HL-60 (cell line): ENCODE results near the gene CRYZL1.

Experiments
- DNase-seq, 2 experiments: peaks; one replicate each; pipeline ENCODE4 v3.0.0-alpha.2; 2010 to 2020; ENCODE audit warnings: low read depth in 1 of 2, low spot score in 1 of 2
- H3K27ac ChIP-seq: fragments of 250-450 bp; sonication (Bioruptor Pico); replicated peaks from 2 replicates; pipeline ENCODE4 v1.5.1; 2020; ENCODE audit warnings: mild to moderate bottlenecking, moderate library complexity
- H3K27me3 ChIP-seq: fragments of 250-450 bp; sonication (Bioruptor Pico); 2 replicates; pipeline ENCODE4 v1.5.1; 2021; ENCODE audit warnings: mild to moderate bottlenecking, moderate library complexity; ENCODE audit not compliant: insufficient read depth, poor library complexity, severe bottlenecking
- H3K4me3 ChIP-seq: replicated peaks from 2 replicates; pipeline ENCODE4 v1.5.1; 2011; ENCODE audit warnings: mild to moderate bottlenecking, control low read depth, low read length; ENCODE audit not compliant: insufficient read depth
- CTCF ChIP-seq: IDR thresholded peaks from one replicate; pipeline ENCODE4 v1.5.1; 2011; ENCODE audit warnings: low read length, control low read depth, inconsistent platforms; ENCODE audit not compliant: insufficient read depth
- GABPA ChIP-seq: IDR thresholded peaks from 2 replicates; pipeline ENCODE4 v1.6.1; 2012; ENCODE audit warnings: low read depth
- POLR2AphosphoS5 ChIP-seq: IDR thresholded peaks from 2 replicates; pipeline ENCODE4 v1.6.1; 2012; ENCODE audit warnings: low read depth
- SPI1 ChIP-seq: IDR thresholded peaks from 2 replicates; pipeline ENCODE4 v1.6.1; 2012; ENCODE audit warnings: low read depth, mild to moderate bottlenecking, borderline replicate concordance
- TF ChIP-seq, protein P1 (sequence below): IDR thresholded peaks from 2 replicates; pipeline ENCODE4 v1.6.1; 2012; ENCODE audit warnings: low read depth; ENCODE audit not compliant: insufficient replicate concordance

Gene CRYZL1

DNA sequence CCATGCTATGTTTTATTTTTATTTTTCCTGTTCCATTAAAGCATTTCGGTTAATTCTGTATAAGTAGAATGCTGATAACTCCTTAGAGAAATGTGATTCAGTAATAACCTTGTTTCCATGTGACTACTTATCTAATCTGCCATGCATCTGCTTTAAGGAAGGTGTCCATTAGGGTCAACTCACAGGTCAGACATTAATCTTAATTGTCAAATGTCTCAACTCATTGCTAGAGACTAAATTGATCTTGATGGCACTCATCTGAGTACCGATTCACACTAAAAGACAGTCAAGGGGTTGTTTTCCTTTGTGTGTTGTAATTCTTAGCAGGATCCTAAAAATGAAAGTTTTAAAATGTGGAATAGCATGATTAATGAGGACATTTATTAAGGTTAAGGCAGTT is 42.5 kb upstream of the CRYZL1 start:
- Histone ChIP-seq H3K27ac (no peak overlapping the region), H3K4me3 (no peak overlapping the region), H3K27me3 (no peaks in the 10 kb centered on the region)
- TF ChIP-seq SPI1 (no peak), CTCF (no peak), POLR2AphosphoS5 (no peak)
- TF ChIP-seq, protein P1, sequence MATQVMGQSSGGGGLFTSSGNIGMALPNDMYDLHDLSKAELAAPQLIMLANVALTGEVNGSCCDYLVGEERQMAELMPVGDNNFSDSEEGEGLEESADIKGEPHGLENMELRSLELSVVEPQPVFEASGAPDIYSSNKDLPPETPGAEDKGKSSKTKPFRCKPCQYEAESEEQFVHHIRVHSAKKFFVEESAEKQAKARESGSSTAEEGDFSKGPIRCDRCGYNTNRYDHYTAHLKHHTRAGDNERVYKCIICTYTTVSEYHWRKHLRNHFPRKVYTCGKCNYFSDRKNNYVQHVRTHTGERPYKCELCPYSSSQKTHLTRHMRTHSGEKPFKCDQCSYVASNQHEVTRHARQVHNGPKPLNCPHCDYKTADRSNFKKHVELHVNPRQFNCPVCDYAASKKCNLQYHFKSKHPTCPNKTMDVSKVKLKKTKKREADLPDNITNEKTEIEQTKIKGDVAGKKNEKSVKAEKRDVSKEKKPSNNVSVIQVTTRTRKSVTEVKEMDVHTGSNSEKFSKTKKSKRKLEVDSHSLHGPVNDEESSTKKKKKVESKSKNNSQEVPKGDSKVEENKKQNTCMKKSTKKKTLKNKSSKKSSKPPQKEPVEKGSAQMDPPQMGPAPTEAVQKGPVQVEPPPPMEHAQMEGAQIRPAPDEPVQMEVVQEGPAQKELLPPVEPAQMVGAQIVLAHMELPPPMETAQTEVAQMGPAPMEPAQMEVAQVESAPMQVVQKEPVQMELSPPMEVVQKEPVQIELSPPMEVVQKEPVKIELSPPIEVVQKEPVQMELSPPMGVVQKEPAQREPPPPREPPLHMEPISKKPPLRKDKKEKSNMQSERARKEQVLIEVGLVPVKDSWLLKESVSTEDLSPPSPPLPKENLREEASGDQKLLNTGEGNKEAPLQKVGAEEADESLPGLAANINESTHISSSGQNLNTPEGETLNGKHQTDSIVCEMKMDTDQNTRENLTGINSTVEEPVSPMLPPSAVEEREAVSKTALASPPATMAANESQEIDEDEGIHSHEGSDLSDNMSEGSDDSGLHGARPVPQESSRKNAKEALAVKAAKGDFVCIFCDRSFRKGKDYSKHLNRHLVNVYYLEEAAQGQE = no peak
- DNase-seq = no peak

DNA sequence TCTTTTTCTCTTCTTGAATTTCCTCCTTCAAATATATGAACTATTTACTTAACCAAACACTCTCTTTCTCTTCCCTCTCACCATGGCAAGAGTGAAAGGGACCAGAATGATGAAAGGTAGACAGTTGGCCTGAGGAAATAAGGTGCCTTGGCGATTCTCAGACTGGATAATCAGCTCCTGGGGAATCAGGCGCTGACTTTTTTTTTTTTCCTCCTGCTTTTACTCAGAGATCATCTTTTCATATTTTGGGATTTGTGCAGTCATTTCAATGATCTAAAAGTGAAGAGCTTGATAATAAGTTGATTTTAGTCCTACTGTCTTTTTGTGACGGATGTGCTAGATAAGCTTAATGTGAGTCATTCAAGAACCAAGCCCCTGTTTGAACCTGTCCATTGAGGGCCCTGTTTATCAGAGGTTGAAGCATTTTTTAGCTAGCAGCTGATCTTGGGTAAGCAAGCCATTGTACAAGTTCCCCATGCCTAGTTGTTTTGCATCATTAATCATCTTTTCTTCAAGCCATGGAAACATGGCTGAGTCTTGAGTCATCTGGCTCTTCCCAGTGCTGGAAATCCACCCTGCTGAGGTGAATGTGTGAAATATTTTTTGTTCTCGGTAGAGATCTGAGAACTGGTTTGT is 41.6 kb upstream of the CRYZL1 start:
- Histone ChIP-seq H3K4me3 (no peak overlapping the region), H3K27me3 (no peaks in the 10 kb centered on the region), H3K27ac (no peak overlapping the region)
- no peak for DNase-seq
- TF ChIP-seq GABPA (no peak), POLR2AphosphoS5 (no peak), CTCF (no peak), SPI1 (no peak)
- TF ChIP-seq, protein P1 = no peak

- H3K27ac ChIP-seq = no peak overlapping the region
- no peak overlapping the region for H3K4me3 ChIP-seq
- H3K27me3 ChIP-seq = no peaks in the 10 kb centered on the region
- DNase-seq = no peak
- TF ChIP-seq SPI1 = no peak
- no peak for TF ChIP-seq CTCF
- TF ChIP-seq, protein P1 = no peak
- TF ChIP-seq GABPA = no peak
- no peak for TF ChIP-seq POLR2AphosphoS5
These were observed 39.3 kb upstream of the CRYZL1 start for GRCh38 chr21:33680870-33681269.
